PFSK-1 (cell line): Measurements from ENCODE around the gene CNTN4.

ENCODE experiments used
- FOXP2 ChIP-seq: optimal IDR thresholded peaks from 2 replicates; pipeline ENCODE3; 2011; ENCODE audit warnings: borderline replicate concordance, control low read depth, inconsistent platforms; ENCODE audit not compliant: insufficient read depth; ENCODE audit errors: extremely low read length, extremely low read depth
- POLR2AphosphoS5 ChIP-seq: IDR thresholded peaks from 2 replicates; pipeline ENCODE4 v1.6.1; 2012; ENCODE audit warnings: low read depth, mild to moderate bottlenecking, control low read depth, low read length, moderate library complexity
- REST ChIP-seq, 2 experiments: IDR thresholded peaks; 2 replicates each; pipeline versions ENCODE4 v1.6.1 to v1.8.0; 2011 to 2012; ENCODE audit warnings: low read depth in 2 of 2, low read length in 2 of 2, control low read depth in 1 of 2, inconsistent platforms in 1 of 2, mild to moderate bottlenecking in 1 of 2, moderate library complexity in 1 of 2; ENCODE audit not compliant: insufficient read depth in 1 of 2
- SIN3A ChIP-seq: IDR thresholded peaks from 2 replicates; pipeline ENCODE4 v1.6.1; 2012; ENCODE audit warnings: mild to moderate bottlenecking, low read length, moderate library complexity, borderline replicate concordance; ENCODE audit not compliant: insufficient read depth
- TAF1 ChIP-seq: IDR thresholded peaks from 2 replicates; pipeline ENCODE4 v1.6.1; 2012; ENCODE audit warnings: low read length, control low read depth, borderline replicate concordance; ENCODE audit not compliant: insufficient read depth

Gene CNTN4

GRCh38 chr3:3084890-3085289, 986.2 kb downstream of the CNTN4 start:
- no peak for TF ChIP-seq FOXP2
- TF ChIP-seq TAF1: no peak
- TF ChIP-seq REST (IDR thresholded peaks at IDR 0.05; ENCODE audit: insufficient read depth in 1 of 2, low read depth in 2 of 2, low read length in 2 of 2): no peak
- TF ChIP-seq SIN3A: no peak
- no peak for TF ChIP-seq POLR2AphosphoS5

- TF ChIP-seq REST (IDR thresholded peaks at IDR 0.05; ENCODE audit: insufficient read depth in 1 of 2, low read depth in 2 of 2, low read length in 2 of 2): no peak
- TF ChIP-seq FOXP2: no peak
- no peak for TF ChIP-seq POLR2AphosphoS5
- TF ChIP-seq SIN3A: no peak
- no peak for TF ChIP-seq TAF1
Measured at GRCh38 chr3:3085782-3086181, 987.1 kb downstream of the CNTN4 start.

- TF ChIP-seq SIN3A: no peak
- no peak for TF ChIP-seq FOXP2
- no peak for TF ChIP-seq TAF1
- no peak for TF ChIP-seq REST (IDR thresholded peaks at IDR 0.05; ENCODE audit: insufficient read depth in 1 of 2, low read depth in 2 of 2, low read length in 2 of 2)
- TF ChIP-seq POLR2AphosphoS5: no peak
Measured at GRCh38 chr3:3086239-3086638, 987.6 kb downstream of the CNTN4 start.

- TF ChIP-seq TAF1 (no peak), FOXP2 (no peak), POLR2AphosphoS5 (no peak), SIN3A (no peak), REST (IDR thresholded peaks at IDR 0.05; ENCODE audit: insufficient read depth in 1 of 2, low read depth in 2 of 2, low read length in 2 of 2) (no peak)
Measured at GRCh38 chr3:3087279-3087678, 988.6 kb downstream of the CNTN4 start.

GRCh38 chr3:3087716-3088465, 989.2 kb downstream of the CNTN4 start:
- TF ChIP-seq FOXP2 (no peak), TAF1 (no peak), SIN3A (no peak), REST (IDR thresholded peaks at IDR 0.05; ENCODE audit: insufficient read depth in 1 of 2, low read depth in 2 of 2, low read length in 2 of 2) (no peak), POLR2AphosphoS5 (no peak)
